GM23338 (cell line): ENCODE measurements around the gene IGF2. TPM values are rescaled to one million over a fixed set of nuclear protein-coding genes. Genes with fewer than 3 reads are reported as not detected.

Experiments
- ATAC-seq: fragments of 200-7000 bp; cut with Tn5 transposase; 3 replicates; pipeline ENCODE4 v1.9.1; 2020
- DNase-seq: peaks from one replicate; pipeline ENCODE4 v3.0.0-alpha.2; 2015; ENCODE audit warnings: low spot score
- H2AFZ ChIP-seq: fragments of 200-600 bp; sonication (generic); 2 replicates; pipeline ENCODE4 v1.8.0; 2016; ENCODE audit warnings: antibody characterized with exemption, mild to moderate bottlenecking, moderate library complexity
- H3F3A ChIP-seq: fragments of 200-600 bp; sonication (generic); replicated peaks from 2 replicates; pipeline ENCODE4 v1.8.0; 2017; ENCODE audit warnings: antibody characterized with exemption, mixed run types, low read depth
- H3K27ac ChIP-seq: fragments of 200-600 bp; sonication (generic); 2 replicates; pipeline ENCODE4 v1.6.1; 2016; ENCODE audit warnings: low read depth
- H3K27me3 ChIP-seq: fragments of 200-600 bp; sonication (generic); 2 replicates; pipeline ENCODE4 v1.8.0; 2016; ENCODE audit warnings: mild to moderate bottlenecking, mixed run types, moderate library complexity; ENCODE audit not compliant: insufficient read depth
- H3K36me3 ChIP-seq: fragments of 200-600 bp; sonication (generic); 2 replicates; pipeline ENCODE4 v1.8.0; 2016; ENCODE audit warnings: mild to moderate bottlenecking; ENCODE audit not compliant: insufficient read depth
- H3K4me1 ChIP-seq: fragments of 200-600 bp; sonication (generic); 2 replicates; pipeline ENCODE4 v1.8.0; 2016; ENCODE audit warnings: mild to moderate bottlenecking, moderate library complexity; ENCODE audit not compliant: insufficient read depth
- H3K4me2 ChIP-seq: fragments of 200-600 bp; sonication (generic); 2 replicates; pipeline ENCODE4 v1.7.1; 2017; ENCODE audit warnings: mixed run types
- H3K4me3 ChIP-seq: fragments of 200-600 bp; sonication (generic); 2 replicates; pipeline ENCODE4 v1.6.1; 2016; ENCODE audit warnings: mixed run types
- H3K79me2 ChIP-seq: fragments of 200-600 bp; sonication (generic); replicated peaks from 2 replicates; pipeline ENCODE4 v1.8.0; 2017; ENCODE audit warnings: mild to moderate bottlenecking; ENCODE audit not compliant: insufficient read depth
- H3K9me2 ChIP-seq: fragments of 200-600 bp; sonication (generic); 2 replicates; pipeline ENCODE4 v1.8.0; 2017; ENCODE audit not compliant: insufficient read depth
- H4K20me1 ChIP-seq: fragments of 200-600 bp; sonication (generic); replicated peaks from 2 replicates; pipeline ENCODE4 v1.8.0; 2017; ENCODE audit warnings: mild to moderate bottlenecking; ENCODE audit not compliant: insufficient read depth
- H3K27ac Mint-ChIP-seq: 2 replicates; pipeline ENCODE4 v1.8.0; 2020; ENCODE audit warnings: inconsistent platforms, mild to moderate bottlenecking, moderate library complexity, mixed read lengths
- H3K27me3 Mint-ChIP-seq: 3 replicates; pipeline ENCODE4 v1.8.0; 2022; ENCODE audit warnings: low read depth, mild to moderate bottlenecking, moderate library complexity, mixed read lengths, inconsistent platforms; ENCODE audit not compliant: insufficient read depth, poor library complexity
- H3K36me3 Mint-ChIP-seq: 3 replicates; pipeline ENCODE4 v1.8.0; 2021; ENCODE audit warnings: low read depth, mild to moderate bottlenecking, inconsistent platforms, moderate library complexity, mixed read lengths
- H3K4me1 Mint-ChIP-seq: 3 replicates; pipeline ENCODE4 v1.8.0; 2020; ENCODE audit warnings: mild to moderate bottlenecking, inconsistent platforms, mixed read lengths
- H3K4me3 Mint-ChIP-seq: 3 replicates; pipeline ENCODE4 v1.8.0; 2021; ENCODE audit warnings: moderate library complexity, mild to moderate bottlenecking, inconsistent platforms, mixed read lengths
- H3K9me3 Mint-ChIP-seq: 3 replicates; pipeline ENCODE4 v1.8.0; 2020; ENCODE audit warnings: moderate library complexity, mild to moderate bottlenecking, inconsistent platforms, mixed read lengths
- EZH2 ChIP-seq: fragments of 200-600 bp; sonication (generic); IDR thresholded peaks from one replicate; pipeline ENCODE4 v1.8.0; 2017; ENCODE audit warnings: antibody characterized with exemption, mild to moderate bottlenecking, low read depth; ENCODE audit not compliant: unreplicated experiment
- JUNB ChIP-seq: IDR thresholded peaks from one replicate; pipeline ENCODE4 v1.6.1; 2016; ENCODE audit warnings: antibody characterized with exemption; ENCODE audit not compliant: unreplicated experiment
- POLR2AphosphoS5 ChIP-seq: IDR thresholded peaks from 2 replicates; pipeline ENCODE4 v1.6.1; 2016; ENCODE audit warnings: antibody characterized with exemption, low read depth
- ZNF114 ChIP-seq: fragments of 250-450 bp; sonication (Bioruptor Pico); IDR thresholded peaks from 2 replicates; pipeline ENCODE4 v1.5.0; 2020; ENCODE audit warnings: mild to moderate bottlenecking, moderate library complexity
- polyA plus RNA-seq: library from polyadenylated mRNA; unstranded; fragments of >200 nt; fragmentation: Nextera tagmentation; extraction: Ambion mirVana; gene quantifications from 2 replicates; pipeline ENCODE4 v1.2.1, GENCODE V29; 2016
- total RNA-seq: library from RNA; depleted of rRNA; stranded (reverse); fragments of >200 nt; shearing (Covaris generic); gene quantifications from 2 replicates; pipeline ENCODE4 v1.2.3, GENCODE V29; 2014
- TF ChIP-seq, protein P1 (sequence below): fragments of 250-450 bp; sonication (Bioruptor Pico); IDR thresholded peaks from 2 replicates; pipeline ENCODE4 v1.5.0; 2020; ENCODE audit warnings: mild to moderate bottlenecking, moderate library complexity
- TF ChIP-seq, protein P2 (sequence below): IDR thresholded peaks from 2 replicates; pipeline ENCODE4 v1.6.1; 2016; ENCODE audit warnings: antibody characterized with exemption

The IGF2 gene
- total and polyA plus RNA-seq, 2 experiments from 2014 or later, result 1.4 to 4.0 TPM

DNA sequence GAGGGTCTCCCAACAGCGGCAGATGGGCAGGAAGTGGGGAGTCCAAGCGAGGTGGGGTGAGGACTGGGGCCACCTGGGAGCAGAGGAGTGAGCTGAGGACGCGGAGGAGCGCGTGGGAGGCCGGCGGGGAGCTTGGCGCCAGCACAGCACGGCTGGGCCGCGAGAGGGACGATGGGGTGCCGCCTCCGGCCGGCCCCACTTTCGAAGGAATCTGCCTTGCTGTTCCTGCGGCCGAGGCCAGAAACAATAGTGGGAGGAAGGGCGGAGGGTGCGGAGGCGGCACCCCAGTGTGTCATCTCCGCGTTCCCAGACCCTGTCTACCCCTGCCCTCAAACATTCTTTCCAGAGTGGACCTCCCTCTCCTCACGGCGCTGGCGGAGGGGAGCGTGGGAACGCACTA lies 16.3 kb upstream of the IGF2 start (continued):
- TF ChIP-seq, protein P1, sequence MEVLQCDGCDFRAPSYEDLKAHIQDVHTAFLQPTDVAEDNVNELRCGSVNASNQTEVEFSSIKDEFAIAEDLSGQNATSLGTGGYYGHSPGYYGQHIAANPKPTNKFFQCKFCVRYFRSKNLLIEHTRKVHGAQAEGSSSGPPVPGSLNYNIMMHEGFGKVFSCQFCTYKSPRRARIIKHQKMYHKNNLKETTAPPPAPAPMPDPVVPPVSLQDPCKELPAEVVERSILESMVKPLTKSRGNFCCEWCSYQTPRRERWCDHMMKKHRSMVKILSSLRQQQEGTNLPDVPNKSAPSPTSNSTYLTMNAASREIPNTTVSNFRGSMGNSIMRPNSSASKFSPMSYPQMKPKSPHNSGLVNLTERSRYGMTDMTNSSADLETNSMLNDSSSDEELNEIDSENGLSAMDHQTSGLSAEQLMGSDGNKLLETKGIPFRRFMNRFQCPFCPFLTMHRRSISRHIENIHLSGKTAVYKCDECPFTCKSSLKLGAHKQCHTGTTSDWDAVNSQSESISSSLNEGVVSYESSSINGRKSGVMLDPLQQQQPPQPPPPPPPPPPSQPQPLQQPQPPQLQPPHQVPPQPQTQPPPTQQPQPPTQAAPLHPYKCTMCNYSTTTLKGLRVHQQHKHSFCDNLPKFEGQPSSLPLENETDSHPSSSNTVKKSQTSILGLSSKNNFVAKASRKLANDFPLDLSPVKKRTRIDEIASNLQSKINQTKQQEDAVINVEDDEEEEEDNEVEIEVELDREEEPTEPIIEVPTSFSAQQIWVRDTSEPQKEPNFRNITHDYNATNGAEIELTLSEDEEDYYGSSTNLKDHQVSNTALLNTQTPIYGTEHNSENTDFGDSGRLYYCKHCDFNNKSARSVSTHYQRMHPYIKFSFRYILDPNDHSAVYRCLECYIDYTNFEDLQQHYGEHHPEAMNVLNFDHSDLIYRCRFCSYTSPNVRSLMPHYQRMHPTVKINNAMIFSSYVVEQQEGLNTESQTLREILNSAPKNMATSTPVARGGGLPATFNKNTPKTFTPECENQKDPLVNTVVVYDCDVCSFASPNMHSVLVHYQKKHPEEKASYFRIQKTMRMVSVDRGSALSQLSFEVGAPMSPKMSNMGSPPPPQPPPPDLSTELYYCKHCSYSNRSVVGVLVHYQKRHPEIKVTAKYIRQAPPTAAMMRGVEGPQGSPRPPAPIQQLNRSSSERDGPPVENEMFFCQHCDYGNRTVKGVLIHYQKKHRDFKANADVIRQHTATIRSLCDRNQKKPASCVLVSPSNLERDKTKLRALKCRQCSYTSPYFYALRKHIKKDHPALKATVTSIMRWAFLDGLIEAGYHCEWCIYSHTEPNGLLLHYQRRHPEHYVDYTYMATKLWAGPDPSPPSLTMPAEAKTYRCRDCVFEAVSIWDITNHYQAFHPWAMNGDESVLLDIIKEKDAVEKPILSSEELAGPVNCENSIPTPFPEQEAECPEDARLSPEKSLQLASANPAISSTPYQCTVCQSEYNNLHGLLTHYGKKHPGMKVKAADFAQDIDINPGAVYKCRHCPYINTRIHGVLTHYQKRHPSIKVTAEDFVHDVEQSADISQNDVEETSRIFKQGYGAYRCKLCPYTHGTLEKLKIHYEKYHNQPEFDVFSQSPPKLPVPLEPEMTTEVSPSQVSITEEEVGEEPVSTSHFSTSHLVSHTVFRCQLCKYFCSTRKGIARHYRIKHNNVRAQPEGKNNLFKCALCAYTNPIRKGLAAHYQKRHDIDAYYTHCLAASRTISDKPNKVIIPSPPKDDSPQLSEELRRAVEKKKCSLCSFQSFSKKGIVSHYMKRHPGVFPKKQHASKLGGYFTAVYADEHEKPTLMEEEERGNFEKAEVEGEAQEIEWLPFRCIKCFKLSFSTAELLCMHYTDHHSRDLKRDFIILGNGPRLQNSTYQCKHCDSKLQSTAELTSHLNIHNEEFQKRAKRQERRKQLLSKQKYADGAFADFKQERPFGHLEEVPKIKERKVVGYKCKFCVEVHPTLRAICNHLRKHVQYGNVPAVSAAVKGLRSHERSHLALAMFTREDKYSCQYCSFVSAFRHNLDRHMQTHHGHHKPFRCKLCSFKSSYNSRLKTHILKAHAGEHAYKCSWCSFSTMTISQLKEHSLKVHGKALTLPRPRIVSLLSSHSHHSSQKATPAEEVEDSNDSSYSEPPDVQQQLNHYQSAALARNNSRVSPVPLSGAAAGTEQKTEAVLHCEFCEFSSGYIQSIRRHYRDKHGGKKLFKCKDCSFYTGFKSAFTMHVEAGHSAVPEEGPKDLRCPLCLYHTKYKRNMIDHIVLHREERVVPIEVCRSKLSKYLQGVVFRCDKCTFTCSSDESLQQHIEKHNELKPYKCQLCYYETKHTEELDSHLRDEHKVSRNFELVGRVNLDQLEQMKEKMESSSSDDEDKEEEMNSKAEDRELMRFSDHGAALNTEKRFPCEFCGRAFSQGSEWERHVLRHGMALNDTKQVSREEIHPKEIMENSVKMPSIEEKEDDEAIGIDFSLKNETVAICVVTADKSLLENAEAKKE (CRISPR knock-in tag), result no peak
- no peak for TF ChIP-seq JUNB
- no peak for TF ChIP-seq POLR2AphosphoS5
- no peak for TF ChIP-seq ZNF114

DNA sequence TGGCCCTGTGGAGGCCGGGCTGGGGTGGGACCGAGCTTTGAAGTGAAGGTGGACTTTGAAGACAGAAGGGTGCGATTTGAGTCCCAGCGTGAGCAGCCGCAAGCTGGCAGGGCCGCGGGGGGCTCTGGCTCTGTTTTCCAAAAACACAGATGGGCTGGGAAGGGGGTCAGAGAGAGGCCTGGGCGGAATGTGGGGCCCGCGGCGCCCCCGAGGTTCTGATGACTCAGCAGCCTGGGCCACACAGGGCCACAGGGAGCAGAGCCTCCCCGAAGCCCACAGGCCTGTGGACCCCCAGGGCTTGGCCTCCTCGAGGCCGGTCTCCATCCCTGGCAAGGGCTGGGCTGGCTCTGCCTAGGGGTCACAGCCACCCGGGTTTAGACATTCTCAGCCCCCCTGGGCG lies 15.7 kb upstream of the IGF2 start:
- no peaks in the 10 kb centered on the region for H3K79me2 ChIP-seq
- DNase-seq, result no peak
- no peak overlapping the region for H3K27ac ChIP-seq
- Mint-ChIP-seq H3K36me3 (no peaks in the 10 kb centered on the region), H3K9me3 (no peaks in the 10 kb centered on the region), H3K27me3 (peaks cover 6% of the 10 kb centered on the region), H3K4me1 (peaks cover 7% of the 10 kb centered on the region; the same call in 2 of the 3 replicates), H3K4me3 (no peak overlapping the region), H3K27ac (no peak overlapping the region)
- no peaks in the 10 kb centered on the region for H3F3A ChIP-seq
- H3K4me3 ChIP-seq, result no peak overlapping the region
- no peaks in the 10 kb centered on the region for H3K27me3 ChIP-seq
- H3K4me1 ChIP-seq, result no peaks in the 10 kb centered on the region; the same call in 1 of the 2 replicates
- TF ChIP-seq, protein P2, sequence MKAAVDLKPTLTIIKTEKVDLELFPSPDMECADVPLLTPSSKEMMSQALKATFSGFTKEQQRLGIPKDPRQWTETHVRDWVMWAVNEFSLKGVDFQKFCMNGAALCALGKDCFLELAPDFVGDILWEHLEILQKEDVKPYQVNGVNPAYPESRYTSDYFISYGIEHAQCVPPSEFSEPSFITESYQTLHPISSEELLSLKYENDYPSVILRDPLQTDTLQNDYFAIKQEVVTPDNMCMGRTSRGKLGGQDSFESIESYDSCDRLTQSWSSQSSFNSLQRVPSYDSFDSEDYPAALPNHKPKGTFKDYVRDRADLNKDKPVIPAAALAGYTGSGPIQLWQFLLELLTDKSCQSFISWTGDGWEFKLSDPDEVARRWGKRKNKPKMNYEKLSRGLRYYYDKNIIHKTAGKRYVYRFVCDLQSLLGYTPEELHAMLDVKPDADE, result no peak
- no peak for TF ChIP-seq ZNF114
- no peak for TF ChIP-seq EZH2
- no peak for TF ChIP-seq JUNB
- TF ChIP-seq, protein P1 (CRISPR knock-in tag), result no peak
- H3K4me2 ChIP-seq, result no peak overlapping the region
- H2AFZ ChIP-seq, result no peak overlapping the region
- no peaks in the 10 kb centered on the region for H4K20me1 ChIP-seq
- H3K36me3 ChIP-seq, result no peaks in the 10 kb centered on the region
- no peak for ATAC-seq
- no peaks in the 10 kb centered on the region for H3K9me2 ChIP-seq
